Mammary epithelial cell (primary cell): ENCODE data around the gene TRIAP1.

Experiments used
- EZH2 ChIP-seq: IDR thresholded peaks from 2 replicates; pipeline ENCODE4 v1.6.1; 2012; ENCODE audit warnings: low read length, inconsistent platforms, borderline replicate concordance
- TF ChIP-seq, protein P1 (sequence below), 2 donors: IDR thresholded peaks in 1 of 2; conservative IDR thresholded peaks in 1 of 2; 2 replicates each; pipeline ENCODE4 v1.5.1; 2011 to 2012; ENCODE audit warnings: inconsistent platforms in 2 of 2, low read length in 2 of 2, mild to moderate bottlenecking in 2 of 2, control low read depth in 1 of 2, low read depth in 1 of 2; ENCODE audit not compliant: insufficient read depth in 1 of 2; ENCODE audit errors: extremely low read depth in 1 of 2

DNA sequence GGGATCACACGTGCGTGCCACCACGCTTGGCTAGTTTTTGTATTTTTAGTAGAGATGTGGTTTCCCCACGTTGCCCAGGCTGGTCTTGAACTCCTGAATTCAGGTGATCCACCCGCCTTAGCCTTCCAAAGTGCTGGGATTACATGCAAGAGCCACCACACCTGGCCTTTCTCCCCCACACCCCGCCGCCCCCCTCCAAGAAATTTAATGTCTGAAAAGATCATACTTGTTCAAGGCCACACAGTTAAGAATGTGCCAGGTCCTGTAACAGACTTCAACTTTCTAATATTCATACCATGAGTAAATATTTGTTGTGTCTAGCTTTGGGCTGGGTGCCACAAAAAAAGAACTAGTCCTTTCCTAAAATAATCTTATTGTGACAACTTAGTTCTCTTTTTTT is 9.1 kb upstream of the TRIAP1 start:
- TF ChIP-seq, protein P1, sequence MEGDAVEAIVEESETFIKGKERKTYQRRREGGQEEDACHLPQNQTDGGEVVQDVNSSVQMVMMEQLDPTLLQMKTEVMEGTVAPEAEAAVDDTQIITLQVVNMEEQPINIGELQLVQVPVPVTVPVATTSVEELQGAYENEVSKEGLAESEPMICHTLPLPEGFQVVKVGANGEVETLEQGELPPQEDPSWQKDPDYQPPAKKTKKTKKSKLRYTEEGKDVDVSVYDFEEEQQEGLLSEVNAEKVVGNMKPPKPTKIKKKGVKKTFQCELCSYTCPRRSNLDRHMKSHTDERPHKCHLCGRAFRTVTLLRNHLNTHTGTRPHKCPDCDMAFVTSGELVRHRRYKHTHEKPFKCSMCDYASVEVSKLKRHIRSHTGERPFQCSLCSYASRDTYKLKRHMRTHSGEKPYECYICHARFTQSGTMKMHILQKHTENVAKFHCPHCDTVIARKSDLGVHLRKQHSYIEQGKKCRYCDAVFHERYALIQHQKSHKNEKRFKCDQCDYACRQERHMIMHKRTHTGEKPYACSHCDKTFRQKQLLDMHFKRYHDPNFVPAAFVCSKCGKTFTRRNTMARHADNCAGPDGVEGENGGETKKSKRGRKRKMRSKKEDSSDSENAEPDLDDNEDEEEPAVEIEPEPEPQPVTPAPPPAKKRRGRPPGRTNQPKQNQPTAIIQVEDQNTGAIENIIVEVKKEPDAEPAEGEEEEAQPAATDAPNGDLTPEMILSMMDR (conservative IDR thresholded peaks at IDR 0.05 in 1 of 2, IDR thresholded peaks at IDR 0.05 in 1 of 2; ENCODE audit: extremely low read depth in 1 of 2, insufficient read depth in 1 of 2, low read depth in 1 of 2, low read length in 2 of 2): no peak
- no peak for TF ChIP-seq EZH2
